Vagina (tissue), 2 donors: ENCODE data around the gene PGA4.

Source experiments
- POLR2AphosphoS5 ChIP-seq, 2 donors: sonication (generic); formaldehyde crosslinking; IDR thresholded peaks; one replicate each; pipeline ENCODE4 v1.9.0; 2017; ENCODE audit warnings: antibody characterized with exemption in 2 of 2, mild to moderate bottlenecking in 2 of 2, low read depth in 1 of 2; ENCODE audit not compliant: insufficient read depth in 1 of 2
- TF ChIP-seq, protein P1 (sequence below), 3 experiments: fragments of 450-650 bp in 2 of 3; fragments of 200-600 bp in 1 of 3; sonication (generic) in 1 of 3; IDR thresholded peaks; one replicate each; pipeline ENCODE4 v1.5.1; 2017 to 2019; ENCODE audit warnings: antibody characterized with exemption in 3 of 3, mild to moderate bottlenecking in 2 of 3, moderate library complexity in 2 of 3

DNA sequence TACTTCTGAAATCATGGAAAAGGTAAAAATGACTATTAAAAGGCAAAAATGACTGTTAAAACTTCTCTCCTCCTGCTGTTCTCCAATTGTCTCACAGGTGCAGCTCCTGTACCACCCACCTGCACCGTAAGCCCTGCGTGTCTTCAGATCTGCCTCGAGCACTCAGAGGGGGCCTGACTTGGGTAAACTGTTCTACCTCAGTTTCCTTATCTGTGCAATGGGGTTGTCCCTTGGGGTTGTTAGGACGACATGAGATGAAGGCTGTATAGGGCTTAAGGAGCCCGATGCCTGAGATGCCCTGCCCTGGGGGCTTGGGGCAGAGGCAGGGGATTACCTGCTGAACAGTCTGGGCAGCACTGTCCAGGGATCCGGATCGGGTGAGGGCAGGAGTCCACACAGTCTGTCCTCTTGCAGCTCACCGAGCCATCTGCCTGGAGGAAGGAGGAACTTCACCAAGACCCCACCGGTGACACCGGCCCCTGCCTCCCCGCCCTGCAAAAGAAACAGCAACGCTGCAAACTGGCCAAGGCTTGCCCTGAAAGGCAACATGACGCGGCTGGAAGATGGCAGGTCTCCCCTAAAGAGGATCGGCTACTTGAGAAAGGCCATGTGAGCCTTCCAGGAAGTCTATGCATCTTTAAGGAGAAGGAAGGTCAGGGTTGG lies 46.6 kb downstream of the PGA4 start:
- TF ChIP-seq POLR2AphosphoS5 (IDR thresholded peaks at IDR 0.05; ENCODE audit: insufficient read depth in 1 of 2, low read depth in 1 of 2) = no peak
- TF ChIP-seq, protein P1, sequence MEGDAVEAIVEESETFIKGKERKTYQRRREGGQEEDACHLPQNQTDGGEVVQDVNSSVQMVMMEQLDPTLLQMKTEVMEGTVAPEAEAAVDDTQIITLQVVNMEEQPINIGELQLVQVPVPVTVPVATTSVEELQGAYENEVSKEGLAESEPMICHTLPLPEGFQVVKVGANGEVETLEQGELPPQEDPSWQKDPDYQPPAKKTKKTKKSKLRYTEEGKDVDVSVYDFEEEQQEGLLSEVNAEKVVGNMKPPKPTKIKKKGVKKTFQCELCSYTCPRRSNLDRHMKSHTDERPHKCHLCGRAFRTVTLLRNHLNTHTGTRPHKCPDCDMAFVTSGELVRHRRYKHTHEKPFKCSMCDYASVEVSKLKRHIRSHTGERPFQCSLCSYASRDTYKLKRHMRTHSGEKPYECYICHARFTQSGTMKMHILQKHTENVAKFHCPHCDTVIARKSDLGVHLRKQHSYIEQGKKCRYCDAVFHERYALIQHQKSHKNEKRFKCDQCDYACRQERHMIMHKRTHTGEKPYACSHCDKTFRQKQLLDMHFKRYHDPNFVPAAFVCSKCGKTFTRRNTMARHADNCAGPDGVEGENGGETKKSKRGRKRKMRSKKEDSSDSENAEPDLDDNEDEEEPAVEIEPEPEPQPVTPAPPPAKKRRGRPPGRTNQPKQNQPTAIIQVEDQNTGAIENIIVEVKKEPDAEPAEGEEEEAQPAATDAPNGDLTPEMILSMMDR (IDR thresholded peaks at IDR 0.05) = no peak
